A549 (cell line): ENCODE measurements around the gene HECTD2. TPM values are rescaled to one million over a fixed set of nuclear protein-coding genes. Genes with fewer than 3 reads are reported as not detected.
"Not testable (repeated sequence)": the region's sequence is repeated elsewhere in the genome, so short reads cannot be mapped to it uniquely, and the experiment has no call there.

Experiments
- ATAC-seq, 2 experiments: fragments of 200-7000 bp in 1 of 2; fragments of >200 bp in 1 of 2; cut with Nextera tagmentation in 1 of 2; cut with Tn5 transposase in 1 of 2; 3 replicates each; pipeline versions ENCODE4 v1.8.0 to v1.9.1; 2018 to 2020; ENCODE audit warnings: mild to moderate bottlenecking in 1 of 2, moderate library complexity in 1 of 2
- CTCF ChIA-PET: fragments of 300-600 bp; sonication (Branson Sonifier 250); formaldehyde crosslinking; extraction: SDS; loops from one replicate; lab custom pipeline; 2021; ENCODE audit warnings: antibody characterized with exemption, inconsistent platforms; lab: Yijun Ruan, JAX
- POLR2A ChIA-PET: fragments of 350-600 bp; formaldehyde crosslinking; extraction: SDS; loops from one replicate; lab custom pipeline; 2021; ENCODE audit warnings: antibody characterized with exemption, inconsistent platforms; lab: Yijun Ruan, JAX
- DNase-seq, 2 experiments: peaks; one replicate each; pipeline versions ENCODE4 v3.0.0 to v3.0.0-alpha.2; 2011 to 2016; ENCODE audit warnings: low read depth in 1 of 2, low spot score in 1 of 2
- FAIRE-seq: peaks from 2 replicates; lab custom pipeline; 2011; peaks lifted over from hg19 to GRCh38; lab: Jason Lieb, UNC
- H3K27ac ChIP-seq, 2 experiments: fragments of >200 bp; sonication (Bioruptor Twin); formaldehyde crosslinking; 3 replicates each; pipeline ENCODE4 v1.5.1; 2016 to 2017
- H3K4me1 ChIP-seq: fragments of >200 bp; sonication (Bioruptor Twin); formaldehyde crosslinking; 3 replicates; pipeline ENCODE4 v1.6.1; 2016
- H3K4me2 ChIP-seq: fragments of >200 bp; sonication (Bioruptor Twin); formaldehyde crosslinking; 3 replicates; pipeline ENCODE4 v1.6.1; 2016
- H3K4me3 ChIP-seq: fragments of >200 bp; sonication (Bioruptor Twin); formaldehyde crosslinking; 3 replicates; pipeline ENCODE4 v1.5.1; 2016
- H3K9me3 ChIP-seq: fragments of >200 bp; sonication (Bioruptor Twin); formaldehyde crosslinking; 3 replicates; pipeline ENCODE4 v1.6.1; 2016
- CBX8 ChIP-seq: fragments of 200-600 bp; sonication (generic); IDR thresholded peaks from 2 replicates; pipeline ENCODE4 v1.6.1; 2016
- CEBPB ChIP-seq, 2 experiments: fragments of >200 bp in 1 of 2; sonication (Bioruptor Twin) in 1 of 2; formaldehyde crosslinking in 1 of 2; IDR thresholded peaks; 2 replicates each; pipeline ENCODE4 v1.6.1; 2012 to 2016
- EHF ChIP-seq: fragments of 250-450 bp; sonication (Bioruptor Pico); IDR thresholded peaks from 2 replicates; pipeline ENCODE4 v1.5.0; 2020; ENCODE audit warnings: mild to moderate bottlenecking
- GATA3 ChIP-seq: IDR thresholded peaks from 2 replicates; pipeline ENCODE4 v1.6.1; 2012; ENCODE audit warnings: borderline replicate concordance
- JUNB ChIP-seq: fragments of >200 bp; sonication (Bioruptor Twin); formaldehyde crosslinking; IDR thresholded peaks from 2 replicates; pipeline ENCODE4 v1.6.1; 2016
- KDM1A ChIP-seq: fragments of 200-600 bp; sonication (generic); IDR thresholded peaks from 2 replicates; pipeline ENCODE4 v1.6.1; 2016; ENCODE audit warnings: low read depth, mild to moderate bottlenecking
- KDM5A ChIP-seq: fragments of 200-600 bp; sonication (generic); IDR thresholded peaks from 2 replicates; pipeline ENCODE4 v1.6.1; 2016; ENCODE audit warnings: antibody characterized with exemption, mild to moderate bottlenecking
- MAFK ChIP-seq: fragments of 450-650 bp; IDR thresholded peaks from 2 replicates; pipeline ENCODE4 v1.6.1; 2014; ENCODE audit not compliant: partially characterized antibody
- MAZ ChIP-seq: fragments of 150-350 bp; IDR thresholded peaks from 2 replicates; pipeline ENCODE4 v1.6.1; 2014; ENCODE audit warnings: antibody characterized with exemption, low read depth, low read length, borderline replicate concordance
- NFE2L2 ChIP-seq: fragments of 150-350 bp; conservative IDR thresholded peaks from 2 replicates; pipeline ENCODE4 v1.6.1; 2014; ENCODE audit warnings: low read length
- NR3C1 ChIP-seq: fragments of >200 bp; sonication (Bioruptor Twin); formaldehyde crosslinking; IDR thresholded peaks from 3 replicates; pipeline ENCODE4 v1.6.1; 2017
- RAD21 ChIP-seq, 2 experiments: fragments of >200 bp in 1 of 2; sonication (Bioruptor Twin) in 1 of 2; formaldehyde crosslinking in 1 of 2; IDR thresholded peaks in 1 of 2; conservative IDR thresholded peaks in 1 of 2; 2 replicates in 1 of 2; 3 replicates in 1 of 2; pipeline ENCODE4 v1.6.1; 2012 to 2018; ENCODE audit warnings: inconsistent platforms in 1 of 2
- SMC3 ChIP-seq: fragments of >200 bp; sonication (Bioruptor Twin); formaldehyde crosslinking; IDR thresholded peaks from 3 replicates; pipeline ENCODE4 v1.6.1; 2018; ENCODE audit warnings: inconsistent platforms
- ZC3H11A ChIP-seq: fragments of 450-650 bp; IDR thresholded peaks from 2 replicates; pipeline ENCODE4 v1.6.1; 2014; ENCODE audit warnings: antibody characterized with exemption, mild to moderate bottlenecking
- ZSCAN20 ChIP-seq: fragments of 250-450 bp; sonication (Bioruptor Pico); IDR thresholded peaks from 2 replicates; pipeline ENCODE4 v1.8.0; 2022; ENCODE audit warnings: mild to moderate bottlenecking, moderate library complexity
- WGBS: methylation state at CpG from one replicate; pipeline ENCODE4 v1.1.6; 2017; ENCODE audit errors: missing lambda C conversion rate; 5-methylcytosine and 5-hydroxymethylcytosine counted together
- polyA plus RNA-seq, 4 experiments: library from polyadenylated mRNA; depleted of rRNA in 3 of 4; stranded (reverse); fragments of >200 nt; fragmentation: RNase III in 1 of 4; extraction: RNeasy Plus Mini Kit Qiagen cat#74134 plus additional on column Dnase treatment in 1 of 4; gene quantifications; 2 replicates in 3 of 4; 3 replicates in 1 of 4; pipeline ENCODE4 v1.2.3, GENCODE V29; 2011 to 2017
- TF ChIP-seq, protein P1 (sequence below): fragments of >200 bp; sonication (Bioruptor Twin); formaldehyde crosslinking; IDR thresholded peaks from 3 replicates; pipeline ENCODE4 v1.5.1; 2016
- TF ChIP-seq, protein P2 (sequence below): fragments of 250-450 bp; sonication (Bioruptor Pico); IDR thresholded peaks from 2 replicates; pipeline ENCODE4 v1.5.0; 2020; ENCODE audit warnings: low read depth, mild to moderate bottlenecking, moderate library complexity
- TF ChIP-seq, protein P3 (sequence below): IDR thresholded peaks from 2 replicates; pipeline ENCODE4 v1.6.1; 2012; ENCODE audit warnings: low read depth, borderline replicate concordance
- TF ChIP-seq, protein P4 (sequence below): fragments of 250-450 bp; sonication (Bioruptor Pico); IDR thresholded peaks from 2 replicates; pipeline ENCODE4 v1.5.0; 2021; ENCODE audit warnings: mild to moderate bottlenecking, moderate library complexity, borderline replicate concordance

Gene HECTD2
- polyA plus RNA-seq, 2 of the 4 experiments (the other 2 are of a cell fraction): 4.1 to 13.9 TPM

DNA sequence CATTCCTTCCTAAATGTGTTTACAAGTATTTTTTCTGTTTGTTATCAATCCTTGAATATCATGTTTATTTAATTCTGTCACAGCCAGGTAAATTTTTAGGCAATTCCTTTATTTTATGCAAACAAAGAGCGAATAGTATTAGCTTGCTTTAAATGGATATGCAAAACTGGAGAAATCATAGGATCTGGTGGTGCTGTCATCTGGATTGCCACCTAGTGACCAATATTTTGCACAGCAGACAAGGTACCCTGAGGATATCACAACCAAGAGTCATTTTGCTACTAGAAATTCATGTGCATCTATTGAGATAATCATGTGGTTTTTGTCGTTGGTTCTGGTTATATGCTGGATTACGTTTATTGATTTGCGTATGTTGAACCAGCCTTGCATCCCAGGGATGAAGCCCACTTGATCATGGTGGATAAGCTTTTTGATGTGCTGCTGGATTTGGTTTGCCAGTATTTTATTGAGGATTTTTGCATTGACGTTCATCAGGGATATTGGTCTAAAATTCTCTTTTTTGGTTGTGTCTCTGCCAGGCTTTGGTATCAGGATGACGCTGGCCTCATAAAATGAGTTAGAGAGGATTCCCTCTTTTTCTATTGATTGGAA lies 40.1 kb upstream of the HECTD2 start:
- CTCF ChIA-PET: interaction anchor here (1.0 to 1.6 kb wide), 4 partner anchors 10 to 81 kb away, joined by 3 to 9 read pairs (median 4); no protein-coding TSS in a partner anchor
- H3K4me1 ChIP-seq, FAIRE-seq, H3K4me3 ChIP-seq, H3K4me2 ChIP-seq, H3K27ac ChIP-seq, POLR2A ChIA-PET: not testable (repeated sequence)
- 33% methylated on average over 6 of the region's 6 CpGs for WGBS
- TF ChIP-seq, protein P1, sequence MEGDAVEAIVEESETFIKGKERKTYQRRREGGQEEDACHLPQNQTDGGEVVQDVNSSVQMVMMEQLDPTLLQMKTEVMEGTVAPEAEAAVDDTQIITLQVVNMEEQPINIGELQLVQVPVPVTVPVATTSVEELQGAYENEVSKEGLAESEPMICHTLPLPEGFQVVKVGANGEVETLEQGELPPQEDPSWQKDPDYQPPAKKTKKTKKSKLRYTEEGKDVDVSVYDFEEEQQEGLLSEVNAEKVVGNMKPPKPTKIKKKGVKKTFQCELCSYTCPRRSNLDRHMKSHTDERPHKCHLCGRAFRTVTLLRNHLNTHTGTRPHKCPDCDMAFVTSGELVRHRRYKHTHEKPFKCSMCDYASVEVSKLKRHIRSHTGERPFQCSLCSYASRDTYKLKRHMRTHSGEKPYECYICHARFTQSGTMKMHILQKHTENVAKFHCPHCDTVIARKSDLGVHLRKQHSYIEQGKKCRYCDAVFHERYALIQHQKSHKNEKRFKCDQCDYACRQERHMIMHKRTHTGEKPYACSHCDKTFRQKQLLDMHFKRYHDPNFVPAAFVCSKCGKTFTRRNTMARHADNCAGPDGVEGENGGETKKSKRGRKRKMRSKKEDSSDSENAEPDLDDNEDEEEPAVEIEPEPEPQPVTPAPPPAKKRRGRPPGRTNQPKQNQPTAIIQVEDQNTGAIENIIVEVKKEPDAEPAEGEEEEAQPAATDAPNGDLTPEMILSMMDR: peak; percentile 46
- TF ChIP-seq SMC3 (peak; percentile 53), RAD21 (conservative IDR thresholded peaks at IDR 0.05 in 1 of 2, IDR thresholded peaks at IDR 0.05 in 1 of 2) (peak; percentile 17 to 48; a peak in 3 of 5 replicates)
- H3K9me3 ChIP-seq: peaks cover 11% of the 10 kb centered on the region; the same call in 1 of the 3 replicates
- ATAC-seq (peak; percentile 62 to 80; a peak in 4 of 6 replicates), DNase-seq (peak; percentile 30 to 31)

DNA sequence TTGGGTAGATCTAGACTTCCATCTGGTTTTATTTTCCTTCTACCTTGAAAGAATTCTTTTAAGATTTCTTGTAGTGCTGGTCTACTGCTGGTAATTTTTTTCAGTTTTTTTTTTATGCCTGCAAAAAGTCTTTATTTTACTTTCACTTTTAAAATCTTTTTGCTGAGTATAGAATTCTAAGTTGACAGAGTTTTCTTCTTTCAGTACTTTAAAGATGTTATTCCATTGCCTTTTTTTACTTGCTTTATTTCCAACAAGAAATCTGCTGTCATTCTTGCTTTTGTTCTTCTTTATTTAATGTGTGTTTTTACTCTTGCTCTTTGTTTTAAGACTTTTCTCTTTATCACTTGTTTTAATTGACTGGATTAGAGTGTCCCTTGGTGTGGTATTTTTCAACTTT lies 36.1 kb upstream of the HECTD2 start:
- no peak for FAIRE-seq
- TF ChIP-seq EHF (CRISPR knock-in tag) (no peak), MAFK (no peak), ZC3H11A (no peak), MAZ (no peak), CBX8 (no peak), NFE2L2 (no peak), ZSCAN20 (no peak), JUNB (no peak)
- TF ChIP-seq, all 56 proteins: peak for 0
- POLR2A ChIA-PET: no interaction called here
- no peak for DNase-seq
- no peak for ATAC-seq
- CTCF ChIA-PET: no interaction called here
- Histone ChIP-seq H3K27ac (no peak overlapping the region), H3K4me2 (no peak overlapping the region), H3K9me3 (peaks cover 19% of the 10 kb centered on the region), H3K4me1 (no peaks in the 10 kb centered on the region), H3K4me3 (no peak overlapping the region)

DNA sequence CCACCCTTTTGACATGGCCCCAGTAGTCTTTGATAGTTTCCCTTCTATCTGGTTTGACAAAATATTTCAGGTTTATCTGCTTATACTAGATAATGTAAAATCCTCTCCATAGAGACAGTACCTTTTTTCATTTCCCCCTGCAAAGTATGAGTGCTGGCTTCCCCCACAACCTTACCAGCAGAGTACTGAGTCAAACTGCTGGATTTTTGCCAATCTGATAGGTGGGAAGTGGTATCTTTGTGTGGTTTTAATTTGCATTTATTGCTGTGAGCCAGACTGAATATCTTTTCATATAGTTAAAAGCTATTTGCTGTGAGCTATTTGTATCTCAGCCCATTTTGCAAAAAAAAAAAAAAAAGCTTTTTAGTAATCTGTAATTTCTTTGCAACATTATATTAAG lies 32.1 kb upstream of the HECTD2 start:
- no peaks in the 10 kb centered on the region for H3K4me1 ChIP-seq
- FAIRE-seq (no peak), DNase-seq (no peak), ATAC-seq (no peak)
- CTCF ChIA-PET: interaction anchor here (1.1 to 3.0 kb wide), 4 partner anchors 9 to 79 kb away, joined by 3 to 13 read pairs (median 10); no protein-coding TSS in a partner anchor
- TF ChIP-seq RAD21 (conservative IDR thresholded peaks at IDR 0.05 in 1 of 2, IDR thresholded peaks at IDR 0.05 in 1 of 2): no peak
- TF ChIP-seq, protein P2, sequence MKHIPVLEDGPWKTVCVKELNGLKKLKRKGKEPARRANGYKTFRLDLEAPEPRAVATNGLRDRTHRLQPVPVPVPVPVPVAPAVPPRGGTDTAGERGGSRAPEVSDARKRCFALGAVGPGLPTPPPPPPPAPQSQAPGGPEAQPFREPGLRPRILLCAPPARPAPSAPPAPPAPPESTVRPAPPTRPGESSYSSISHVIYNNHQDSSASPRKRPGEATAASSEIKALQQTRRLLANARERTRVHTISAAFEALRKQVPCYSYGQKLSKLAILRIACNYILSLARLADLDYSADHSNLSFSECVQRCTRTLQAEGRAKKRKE: no peak
- no peak for TF ChIP-seq NFE2L2
- TF ChIP-seq GATA3: no peak
- TF ChIP-seq, protein P3, sequence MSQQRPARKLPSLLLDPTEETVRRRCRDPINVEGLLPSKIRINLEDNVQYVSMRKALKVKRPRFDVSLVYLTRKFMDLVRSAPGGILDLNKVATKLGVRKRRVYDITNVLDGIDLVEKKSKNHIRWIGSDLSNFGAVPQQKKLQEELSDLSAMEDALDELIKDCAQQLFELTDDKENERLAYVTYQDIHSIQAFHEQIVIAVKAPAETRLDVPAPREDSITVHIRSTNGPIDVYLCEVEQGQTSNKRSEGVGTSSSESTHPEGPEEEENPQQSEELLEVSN: no peak
- no peak for TF ChIP-seq SMC3
- no peak for TF ChIP-seq ZSCAN20
- no peak for TF ChIP-seq KDM1A
- TF ChIP-seq CEBPB (IDR thresholded peaks at IDR 0.05): no peak
- TF ChIP-seq KDM5A: no peak
- TF ChIP-seq, protein P4, sequence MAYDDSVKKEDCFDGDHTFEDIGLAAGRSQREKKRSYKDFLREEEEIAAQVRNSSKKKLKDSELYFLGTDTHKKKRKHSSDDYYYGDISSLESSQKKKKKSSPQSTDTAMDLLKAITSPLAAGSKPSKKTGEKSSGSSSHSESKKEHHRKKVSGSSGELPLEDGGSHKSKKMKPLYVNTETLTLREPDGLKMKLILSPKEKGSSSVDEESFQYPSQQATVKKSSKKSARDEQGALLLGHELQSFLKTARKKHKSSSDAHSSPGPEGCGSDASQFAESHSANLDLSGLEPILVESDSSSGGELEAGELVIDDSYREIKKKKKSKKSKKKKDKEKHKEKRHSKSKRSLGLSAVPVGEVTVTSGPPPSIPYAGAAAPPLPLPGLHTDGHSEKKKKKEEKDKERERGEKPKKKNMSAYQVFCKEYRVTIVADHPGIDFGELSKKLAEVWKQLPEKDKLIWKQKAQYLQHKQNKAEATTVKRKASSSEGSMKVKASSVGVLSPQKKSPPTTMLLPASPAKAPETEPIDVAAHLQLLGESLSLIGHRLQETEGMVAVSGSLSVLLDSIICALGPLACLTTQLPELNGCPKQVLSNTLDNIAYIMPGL: no peak
- TF ChIP-seq NR3C1: no peak
- no peak for TF ChIP-seq MAFK
- TF ChIP-seq, protein P1: no peak
- peaks cover 18% of the 10 kb centered on the region for H3K9me3 ChIP-seq
- H3K4me3 ChIP-seq: no peak overlapping the region
- no peak overlapping the region for H3K4me2 ChIP-seq
- no peak overlapping the region for H3K27ac ChIP-seq
- POLR2A ChIA-PET: interaction anchor here (0.6 kb wide), 1 partner anchor 266 kb away, joined by 5 read pairs; no protein-coding TSS in a partner anchor
